Activated CD8-positive, alpha-beta T cell treated with anti-CD3 and anti-CD28 coated beads, Interleukin-2, amount 10 ng/mL, durations not matched to agents 7 days and 5 days (primary cell): ENCODE data around the gene DDX17. TPM values are rescaled to one million over a fixed set of nuclear protein-coding genes. Genes with fewer than 3 reads are reported as not detected.
A peak's percentile ranks its signal among the peaks of the same experiment; 100 is the strongest.

ENCODE experiments used
- ATAC-seq: fragments of 150-1000 bp; cut with Tn5 transposase; one replicate; pipeline ENCODE4 v1.10.0; 2021; ENCODE audit warnings: moderate library complexity
- CTCF ChIA-PET: fragments of 350-600 bp; sonication (Branson Sonifier 250); formaldehyde crosslinking; loops from one replicate; lab custom pipeline; 2021; ENCODE audit warnings: antibody characterized with exemption; lab: Charles Lee
- POLR2A ChIA-PET: fragments of 350-600 bp; sonication (Branson Sonifier 250); formaldehyde crosslinking; loops from one replicate; lab custom pipeline; 2021; ENCODE audit warnings: antibody characterized with exemption; lab: Charles Lee
- DNase-seq: peaks from one replicate; pipeline ENCODE4 v3.0.0-alpha.2; 2020
- H3K27ac Mint-ChIP-seq: one replicate; pipeline ENCODE4 v1.8.0; 2021; ENCODE audit warnings: mild to moderate bottlenecking, mixed read lengths
- H3K27me3 Mint-ChIP-seq: one replicate; pipeline ENCODE4 v1.8.0; 2021; ENCODE audit warnings: low read depth, mixed read lengths
- H3K36me3 Mint-ChIP-seq: one replicate; pipeline ENCODE4 v1.8.0; 2021; ENCODE audit warnings: low read depth, mixed read lengths
- H3K4me1 Mint-ChIP-seq: one replicate; pipeline ENCODE4 v1.8.0; 2021; ENCODE audit warnings: low read depth, mixed read lengths
- H3K4me3 Mint-ChIP-seq: one replicate; pipeline ENCODE4 v1.8.0; 2021; ENCODE audit warnings: mild to moderate bottlenecking, mixed read lengths
- H3K9me3 Mint-ChIP-seq: one replicate; pipeline ENCODE4 v1.8.0; 2022; ENCODE audit warnings: mixed read lengths; ENCODE audit not compliant: insufficient read depth
- total RNA-seq, 2 experiments: library from RNA; stranded (reverse); gene quantifications; one replicate each; pipeline ENCODE4 v1.2.3, GENCODE V29; 2021

DDX17 gene
- total RNA-seq, 2 experiments from 2014 or later: 443 to 445 TPM

DNA sequence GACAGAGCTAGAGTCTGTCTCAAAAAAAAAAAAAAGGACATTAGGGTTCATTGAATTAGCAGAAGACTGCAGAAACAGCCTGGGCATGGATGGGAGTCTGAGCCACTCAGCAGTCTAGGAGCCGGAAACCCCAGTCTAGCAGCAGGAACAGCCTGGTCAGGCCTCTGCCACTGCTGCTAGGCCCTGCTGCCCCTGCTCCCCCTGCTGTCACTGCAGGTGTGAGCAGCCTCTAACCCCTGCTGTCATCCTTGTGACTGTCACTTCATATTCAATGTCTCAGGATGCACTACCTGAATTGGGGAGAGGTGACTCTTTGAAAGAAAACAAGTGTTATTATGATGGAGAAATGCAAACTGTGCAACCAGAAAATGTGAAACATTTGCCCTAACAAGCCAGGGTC lies 7.0 kb upstream of the DDX17 start:
- peaks cover 10% of the 10 kb centered on the region for H3K4me1 Mint-ChIP-seq
- CTCF ChIA-PET: interaction anchor here (1.3 to 1.8 kb wide), 4 partner anchors 10 to 461 kb away, joined by 3 to 8 read pairs (median 4); no protein-coding TSS in a partner anchor
- DNase-seq (peak; percentile 76), ATAC-seq (peak; percentile 99)
- H3K4me3 Mint-ChIP-seq: no peak overlapping the region
- no peaks in the 10 kb centered on the region for H3K36me3 Mint-ChIP-seq
- peak overlapping the region; percentile 39 for H3K27ac Mint-ChIP-seq
- H3K9me3 Mint-ChIP-seq: no peaks in the 10 kb centered on the region
- no peaks in the 10 kb centered on the region for H3K27me3 Mint-ChIP-seq
- POLR2A ChIA-PET: interaction anchor here (0.7 kb wide), 1 partner anchor 296 kb away, joined by 3 read pairs; no protein-coding TSS in a partner anchor

DNA sequence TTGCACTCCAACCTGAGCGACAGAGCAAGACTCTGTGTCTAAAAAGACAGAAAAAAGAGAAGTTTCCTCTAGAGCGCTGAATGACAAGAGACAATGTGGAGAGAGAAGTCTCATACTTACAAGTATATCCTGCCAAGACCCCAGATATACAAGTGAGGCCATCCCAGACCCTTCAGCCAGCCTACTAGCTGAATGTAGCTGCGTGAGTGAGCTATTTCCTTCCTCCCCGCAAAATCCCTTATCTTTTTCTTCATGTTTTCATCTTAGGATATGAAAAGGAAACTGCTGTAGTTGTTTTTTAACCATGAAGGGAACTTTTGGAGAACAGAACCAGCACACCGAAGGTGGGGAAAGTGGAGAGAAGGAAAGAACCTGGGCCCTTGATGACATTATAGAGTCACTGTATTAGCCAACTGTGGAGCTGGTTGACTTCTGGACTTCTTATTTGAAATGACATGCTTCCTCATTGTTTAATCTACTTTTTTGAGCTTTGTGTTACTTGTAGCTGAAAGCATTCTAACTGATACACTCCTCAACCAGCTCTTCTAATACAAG lies 4.4 kb upstream of the DDX17 start:
- H3K4me1 Mint-ChIP-seq: peaks cover 25% of the 10 kb centered on the region
- no peak overlapping the region for H3K27ac Mint-ChIP-seq
- POLR2A ChIA-PET: interaction anchor here (0.6 to 0.7 kb wide), 2 partner anchors 21 to 195 kb away, joined by 3 to 4 read pairs; no protein-coding TSS in a partner anchor

DNA sequence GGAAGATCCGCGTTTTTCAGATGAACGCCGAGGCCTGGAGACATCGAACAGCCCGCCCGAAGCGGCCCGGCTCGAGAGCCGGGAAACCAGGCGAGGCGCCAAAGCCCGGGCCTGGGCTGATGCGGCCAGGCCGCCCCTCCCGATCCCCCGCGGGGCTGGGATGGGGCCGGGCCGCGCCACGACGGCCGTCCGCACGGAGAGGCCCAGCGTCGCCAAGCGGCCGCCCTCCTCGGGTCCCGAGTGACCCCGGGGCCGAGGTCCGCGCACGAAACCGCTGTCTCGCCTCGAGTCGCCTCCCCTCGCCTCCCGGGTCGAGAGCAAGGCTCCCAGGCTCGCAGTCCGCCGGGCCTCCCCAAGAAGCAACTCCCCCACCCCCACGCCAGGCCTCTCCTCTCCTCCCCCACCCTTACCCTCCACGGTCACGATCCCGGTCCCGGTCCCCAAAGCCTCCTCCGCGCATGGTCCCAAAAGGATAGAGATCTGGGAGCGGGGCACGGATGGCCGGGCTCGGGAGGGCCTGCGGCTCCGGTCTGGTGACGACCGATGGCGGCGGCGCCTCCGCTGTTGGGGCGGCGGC lies 482 bp downstream of the DDX17 start:
- ATAC-seq (peak; percentile 43), DNase-seq (peak; percentile 69)
- Mint-ChIP-seq H3K27ac (peak overlapping the region; percentile 100), H3K4me3 (peak overlapping the region; percentile 99), H3K27me3 (no peaks in the 10 kb centered on the region), H3K36me3 (peaks cover 52% of the 10 kb centered on the region), H3K4me1 (peaks cover 49% of the 10 kb centered on the region), H3K9me3 (no peaks in the 10 kb centered on the region)
- CTCF ChIA-PET: no interaction called here
- POLR2A ChIA-PET: no interaction called here

More for the DNA sequence above, 4.4 kb upstream of the DDX17 start:
- H3K36me3 Mint-ChIP-seq: peaks cover 7% of the 10 kb centered on the region
- no peak for DNase-seq
- CTCF ChIA-PET: interaction anchor here (0.9 to 1.1 kb wide), 2 partner anchors 60 to 171 kb away, joined by 3 to 4 read pairs; partner anchors contain the start of gene TOMM22
- H3K27me3 Mint-ChIP-seq: no peaks in the 10 kb centered on the region
- H3K4me3 Mint-ChIP-seq: no peak overlapping the region
- ATAC-seq: no peak
- H3K9me3 Mint-ChIP-seq: no peaks in the 10 kb centered on the region

DNA sequence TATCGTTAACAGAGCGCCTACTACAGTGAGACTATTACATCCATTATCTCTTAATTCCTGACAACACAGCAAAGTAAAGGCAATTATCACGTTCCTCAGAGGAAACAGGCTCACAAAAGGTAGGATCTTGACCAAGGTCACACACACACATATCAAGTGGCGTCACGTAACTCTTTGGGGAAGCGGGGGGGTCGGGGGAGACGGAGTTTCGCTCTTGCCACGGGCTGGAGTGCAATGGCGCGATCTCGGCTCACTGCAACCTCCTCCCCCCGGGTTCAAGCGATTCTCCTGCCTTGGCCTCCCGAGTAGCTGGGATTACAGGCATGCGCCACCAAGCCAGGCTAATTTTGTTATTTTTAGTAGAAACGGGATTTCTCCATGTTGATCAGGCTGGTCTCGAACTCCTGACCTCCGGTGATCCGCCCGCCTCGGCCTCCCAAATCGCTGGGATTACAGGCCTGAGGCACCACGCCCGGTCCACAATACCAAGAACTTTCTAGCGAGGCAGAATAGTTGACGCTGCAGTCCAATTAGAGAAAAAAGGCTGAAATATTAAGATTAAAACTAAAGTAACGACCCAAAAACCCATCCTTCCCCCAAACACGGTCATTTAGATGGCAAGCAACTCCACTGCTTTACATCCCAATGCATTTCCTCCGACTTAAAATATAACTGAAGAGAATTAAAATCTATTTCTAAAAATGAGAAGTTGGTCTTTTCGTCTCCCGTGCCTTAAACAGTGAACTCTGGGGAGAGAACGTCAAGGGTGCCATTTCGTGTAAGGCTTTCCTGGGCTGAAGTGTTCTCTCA lies 1.2 kb downstream of the DDX17 start:
- DNase-seq (peak; percentile 75), ATAC-seq (no peak)
- H3K27ac Mint-ChIP-seq: peak overlapping the region; percentile 98
- H3K4me1 Mint-ChIP-seq: peaks cover 51% of the 10 kb centered on the region
- H3K4me3 Mint-ChIP-seq: peak overlapping the region; percentile 99
- ChIA-PET POLR2A (no interaction called here), CTCF (no interaction called here)
- H3K9me3 Mint-ChIP-seq: no peaks in the 10 kb centered on the region
- H3K36me3 Mint-ChIP-seq: peaks cover 57% of the 10 kb centered on the region
- H3K27me3 Mint-ChIP-seq: no peaks in the 10 kb centered on the region

DNA sequence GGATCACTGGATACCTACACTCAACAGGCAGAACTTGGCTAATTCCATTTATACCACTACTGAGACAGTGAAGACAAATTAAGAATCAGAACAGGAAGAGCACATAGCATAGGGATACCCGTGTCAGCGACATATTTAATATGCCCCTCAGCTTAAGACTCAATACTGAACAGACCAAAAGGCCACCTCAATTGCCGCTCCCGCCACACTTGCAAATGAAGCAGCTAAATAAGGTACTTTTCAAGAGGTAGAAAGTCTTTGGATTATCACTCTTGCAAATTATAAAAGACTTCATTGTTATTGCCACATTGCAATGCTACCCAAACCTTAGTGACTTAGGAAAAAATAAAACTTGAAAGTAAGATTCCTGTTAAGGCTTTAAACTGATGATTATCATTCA lies 3.1 kb downstream of the DDX17 start:
- no peak for DNase-seq
- ChIA-PET CTCF (interaction anchor here (0.6 to 3.2 kb wide), 4 partner anchors 14 to 68 kb away, joined by 3 to 19 read pairs (median 6); partner anchors contain the start of gene DMC1), POLR2A (interaction anchor here (1.0 to 1.4 kb wide), 3 partner anchors 19 to 22 kb away, joined by 3 read pairs; no protein-coding TSS in a partner anchor)
- Mint-ChIP-seq H3K27me3 (no peaks in the 10 kb centered on the region), H3K4me1 (peaks cover 63% of the 10 kb centered on the region), H3K27ac (peak overlapping the region; percentile 5), H3K9me3 (no peaks in the 10 kb centered on the region), H3K4me3 (peak overlapping the region; percentile 99), H3K36me3 (peaks cover 73% of the 10 kb centered on the region)
- no peak for ATAC-seq

DNA sequence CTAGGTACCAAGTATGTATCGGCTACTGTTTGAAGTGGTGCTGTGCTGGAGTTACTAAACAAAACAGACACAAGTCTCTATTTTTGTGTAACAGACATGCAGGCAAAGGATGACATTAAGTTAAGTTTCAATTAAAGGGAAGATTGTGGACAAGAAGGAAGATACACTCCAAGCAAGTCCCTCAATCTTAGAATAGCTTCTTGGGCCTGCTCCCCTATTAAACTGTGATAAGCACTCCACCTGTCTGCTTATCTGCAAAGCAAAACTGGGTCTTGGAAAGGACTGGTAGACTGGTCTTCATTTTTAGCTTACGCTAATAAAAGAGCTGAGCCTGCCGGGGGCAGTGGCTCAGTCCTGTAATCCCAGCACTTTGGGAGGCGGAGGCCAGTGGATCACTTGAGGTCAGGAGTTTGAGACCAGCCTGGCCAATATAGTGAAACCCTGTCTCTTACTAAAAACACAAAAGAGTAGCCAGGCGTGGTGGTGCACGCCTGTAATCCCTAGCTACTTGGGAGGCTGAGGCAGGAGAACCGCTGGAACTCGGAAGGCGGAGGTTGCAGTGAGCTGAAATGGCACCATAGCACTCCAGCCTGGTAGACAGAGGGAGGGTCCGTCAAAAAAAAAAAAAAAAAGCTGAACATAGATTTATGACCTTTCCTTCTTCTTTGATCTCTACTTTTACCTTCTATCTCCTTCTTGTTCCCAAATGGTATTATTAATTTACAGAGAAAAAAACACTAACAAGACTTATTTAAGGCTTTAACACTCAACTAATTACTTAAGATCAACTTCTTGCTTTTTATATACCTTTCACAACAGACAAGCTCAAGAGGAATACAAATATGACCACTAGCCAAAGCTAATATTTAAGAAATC lies 4.1 kb downstream of the DDX17 start:
- peaks cover 57% of the 10 kb centered on the region for H3K4me1 Mint-ChIP-seq
- DNase-seq (no peak), ATAC-seq (no peak)
- peak overlapping the region; percentile 39 for H3K27ac Mint-ChIP-seq
- ChIA-PET POLR2A (interaction anchor here (0.9 to 1.9 kb wide), 6 partner anchors 9 to 68 kb away, joined by 3 to 5 read pairs (median 4); partner anchors contain the start of gene DMC1), CTCF (interaction anchor here (0.9 to 3.2 kb wide), 5 partner anchors 10 to 101 kb away, joined by 3 to 19 read pairs (median 4); partner anchors contain the start of gene DMC1)
- H3K9me3 Mint-ChIP-seq: no peaks in the 10 kb centered on the region
- peaks cover 79% of the 10 kb centered on the region for H3K36me3 Mint-ChIP-seq
- H3K27me3 Mint-ChIP-seq: no peaks in the 10 kb centered on the region
- peak overlapping the region; percentile 99 for H3K4me3 Mint-ChIP-seq

DNA sequence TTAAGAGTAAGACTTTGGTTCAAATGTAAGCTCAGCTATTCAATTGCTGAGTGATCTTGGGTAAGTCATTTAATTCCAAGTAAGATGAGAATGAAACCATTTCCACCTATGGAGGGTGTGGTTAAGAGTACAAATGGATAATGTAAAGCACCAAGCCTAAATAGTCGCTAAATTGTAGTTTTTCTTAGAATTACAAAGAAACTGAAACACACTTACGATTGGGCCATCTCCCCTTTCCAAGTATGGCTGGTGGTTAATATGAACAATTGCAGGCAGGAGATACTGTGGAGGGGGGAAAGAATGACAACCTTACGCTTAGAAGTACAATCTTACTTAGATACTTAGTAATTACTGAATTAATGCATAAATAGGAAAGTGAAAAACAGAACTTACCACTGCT lies 8.2 kb downstream of the DDX17 start:
- peaks cover 88% of the 10 kb centered on the region for H3K36me3 Mint-ChIP-seq
- no peak overlapping the region for H3K4me3 Mint-ChIP-seq
- POLR2A ChIA-PET: interaction anchor here (0.6 to 0.7 kb wide), 2 partner anchors 22 to 81 kb away, joined by 3 to 5 read pairs; no protein-coding TSS in a partner anchor
- peaks cover 68% of the 10 kb centered on the region for H3K4me1 Mint-ChIP-seq
- ATAC-seq (peak; percentile 29), DNase-seq (no peak)
- no peaks in the 10 kb centered on the region for H3K9me3 Mint-ChIP-seq
- no peak overlapping the region for H3K27ac Mint-ChIP-seq
- CTCF ChIA-PET: interaction anchor here (1.3 to 1.8 kb wide), 3 partner anchors 8 to 14 kb away, joined by 5 read pairs; no protein-coding TSS in a partner anchor
- H3K27me3 Mint-ChIP-seq: no peaks in the 10 kb centered on the region

DNA sequence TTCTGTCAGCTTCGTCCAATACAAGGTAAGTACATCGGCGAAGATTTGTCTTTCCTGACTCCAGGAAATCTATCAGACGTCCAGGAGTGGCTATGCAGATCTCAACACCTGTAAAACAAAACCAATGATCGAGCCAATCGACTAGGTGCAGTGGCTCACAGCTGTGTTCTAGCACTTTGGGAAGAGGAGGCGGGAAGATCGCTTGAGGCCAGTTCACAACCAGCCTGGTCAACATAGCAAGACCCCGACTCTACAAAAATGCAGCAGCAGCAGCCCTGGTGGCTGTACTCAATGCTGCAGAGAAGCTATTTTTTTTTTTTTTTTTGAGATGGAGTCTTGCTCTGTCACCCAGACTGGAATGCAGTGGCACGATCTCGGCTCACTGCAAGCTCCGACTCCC lies 11.2 kb downstream of the DDX17 start:
- DNase-seq: no peak
- Mint-ChIP-seq H3K4me3 (no peak overlapping the region), H3K4me1 (peaks cover 63% of the 10 kb centered on the region), H3K27me3 (no peaks in the 10 kb centered on the region), H3K9me3 (no peaks in the 10 kb centered on the region), H3K27ac (peak overlapping the region; percentile 11), H3K36me3 (peaks cover 86% of the 10 kb centered on the region)
- ATAC-seq: no peak
- CTCF ChIA-PET: interaction anchor here (0.7 to 2.3 kb wide), 3 partner anchors 13 to 77 kb away, joined by 3 to 9 read pairs (median 3); no protein-coding TSS in a partner anchor
- POLR2A ChIA-PET: interaction anchor here (0.7 to 1.2 kb wide), 2 partner anchors 9 to 10 kb away, joined by 3 read pairs; no protein-coding TSS in a partner anchor

DNA sequence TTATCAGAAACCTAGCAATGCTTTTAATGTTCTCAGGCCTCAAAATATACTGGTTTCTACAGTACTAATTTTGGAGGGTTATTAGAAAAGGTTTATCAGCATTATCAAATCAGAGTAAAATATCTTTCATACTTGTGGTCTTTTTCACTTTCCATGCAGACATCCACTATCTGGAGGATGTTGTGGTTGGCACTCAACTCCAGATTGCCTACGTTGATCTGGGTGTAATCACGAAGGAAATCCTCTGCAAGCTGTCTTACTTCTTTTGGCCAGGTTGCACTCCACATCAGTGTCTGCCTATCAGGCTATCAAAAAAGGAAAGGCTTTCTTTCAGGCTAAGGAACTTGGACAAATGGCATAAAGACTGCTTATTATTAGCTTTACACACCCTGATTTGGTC lies 11.6 kb downstream of the DDX17 start:
- H3K27ac Mint-ChIP-seq: peak overlapping the region; percentile 11
- ATAC-seq: no peak
- peaks cover 66% of the 10 kb centered on the region for H3K4me1 Mint-ChIP-seq

DNA sequence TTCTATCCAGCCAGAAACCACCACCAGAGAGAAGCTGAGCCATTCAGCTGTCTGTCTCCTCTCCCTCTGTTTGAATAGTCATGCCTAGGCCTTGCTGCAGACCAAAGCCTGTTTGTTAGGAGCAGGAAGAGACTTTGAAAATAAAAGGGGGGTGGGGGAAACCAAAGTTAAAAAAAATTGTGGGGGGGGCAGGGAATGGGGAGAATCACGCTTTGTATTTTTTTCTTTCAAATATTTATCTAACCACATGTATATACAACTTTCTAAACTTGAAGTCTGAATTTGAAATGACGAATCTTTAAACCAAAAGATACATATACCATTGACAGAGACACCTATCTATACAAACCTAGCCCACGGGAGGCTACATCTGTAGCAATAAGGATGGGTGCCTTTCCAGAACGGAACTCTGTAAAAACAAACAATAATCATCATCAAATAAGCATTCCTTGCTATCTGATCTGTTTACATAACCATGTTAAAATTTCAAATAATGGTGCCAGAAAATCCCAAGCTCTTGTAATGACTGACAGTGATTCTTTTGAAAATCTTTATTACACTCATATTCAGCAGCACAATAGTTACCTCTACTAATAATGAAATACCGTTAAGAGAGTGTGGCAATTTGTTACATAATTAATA lies 14.3 kb downstream of the DDX17 start:
- ChIA-PET CTCF (interaction anchor here (1.4 to 1.5 kb wide), 2 partner anchors 10 to 233 kb away, joined by 3 read pairs; no protein-coding TSS in a partner anchor), POLR2A (no interaction called here)
- H3K4me3 Mint-ChIP-seq: no peak overlapping the region
- H3K4me1 Mint-ChIP-seq: peaks cover 57% of the 10 kb centered on the region
- H3K9me3 Mint-ChIP-seq: no peaks in the 10 kb centered on the region
- no peak for ATAC-seq
- H3K27me3 Mint-ChIP-seq: no peaks in the 10 kb centered on the region
- no peak overlapping the region for H3K27ac Mint-ChIP-seq
- no peak for DNase-seq
- H3K36me3 Mint-ChIP-seq: peaks cover 88% of the 10 kb centered on the region

More for the DNA sequence above, 11.6 kb downstream of the DDX17 start:
- CTCF ChIA-PET: interaction anchor here (0.7 to 2.3 kb wide), 3 partner anchors 13 to 78 kb away, joined by 3 to 9 read pairs (median 3); no protein-coding TSS in a partner anchor
- POLR2A ChIA-PET: interaction anchor here (0.6 to 1.2 kb wide), 3 partner anchors 9 to 730 kb away, joined by 3 read pairs; no protein-coding TSS in a partner anchor
- Mint-ChIP-seq H3K27me3 (no peaks in the 10 kb centered on the region), H3K36me3 (peaks cover 89% of the 10 kb centered on the region), H3K4me3 (no peak overlapping the region), H3K9me3 (no peaks in the 10 kb centered on the region)
- DNase-seq: no peak
